RWPE2 (cell line): ENCODE data around the gene CDR2.

Experiments
- ATAC-seq: fragments of 200-7000 bp; cut with Tn5 transposase; 3 replicates; pipeline ENCODE4 v1.9.1; 2021; ENCODE audit warnings: low read depth
- DNase-seq: peaks from one replicate; pipeline ENCODE4 v3.0.0-alpha.2; 2020; ENCODE audit warnings: low spot score
- H3K27ac ChIP-seq: fragments of 450-650 bp; 2 replicates; pipeline ENCODE4 v1.5.1; 2017; ENCODE audit warnings: mild to moderate bottlenecking; ENCODE audit not compliant: poor library complexity, severe bottlenecking
- H3K27me3 ChIP-seq: fragments of 250-450 bp; sonication (Bioruptor Pico); 2 replicates; pipeline ENCODE4 v1.5.1; 2021; ENCODE audit warnings: mild to moderate bottlenecking, moderate library complexity; ENCODE audit not compliant: insufficient read depth, poor library complexity, severe bottlenecking
- H3K36me3 ChIP-seq: fragments of 250-450 bp; sonication (Bioruptor Pico); 2 replicates; pipeline ENCODE4 v1.5.1; 2020; ENCODE audit warnings: low read depth, mild to moderate bottlenecking, moderate library complexity
- H3K4me1 ChIP-seq: fragments of 250-450 bp; sonication (Bioruptor Pico); 2 replicates; pipeline ENCODE4 v1.5.1; 2021; ENCODE audit warnings: mild to moderate bottlenecking, moderate library complexity; ENCODE audit not compliant: insufficient read depth, poor library complexity, severe bottlenecking
- H3K4me3 ChIP-seq: fragments of 250-450 bp; sonication (Bioruptor Pico); 2 replicates; pipeline ENCODE4 v1.5.1; 2021; ENCODE audit warnings: mild to moderate bottlenecking, moderate library complexity; ENCODE audit not compliant: severe bottlenecking
- H3K9me3 ChIP-seq: fragments of 250-450 bp; sonication (Bioruptor Pico); 2 replicates; pipeline ENCODE4 v1.5.1; 2021; ENCODE audit warnings: mild to moderate bottlenecking, moderate library complexity; ENCODE audit not compliant: severe bottlenecking
- TF ChIP-seq, protein P1 (sequence below): fragments of 450-650 bp; IDR thresholded peaks from one replicate; pipeline ENCODE4 v1.5.1; 2017; ENCODE audit warnings: mild to moderate bottlenecking, moderate library complexity; ENCODE audit not compliant: poor library complexity, severe bottlenecking

The CDR2 gene

GRCh38 chr16:22297871-22298733, 76.3 kb downstream of the CDR2 start:
- no peaks in the 10 kb centered on the region for H3K9me3 ChIP-seq
- no peak for DNase-seq
- peaks cover 4% of the 10 kb centered on the region for H3K36me3 ChIP-seq
- TF ChIP-seq, protein P1, sequence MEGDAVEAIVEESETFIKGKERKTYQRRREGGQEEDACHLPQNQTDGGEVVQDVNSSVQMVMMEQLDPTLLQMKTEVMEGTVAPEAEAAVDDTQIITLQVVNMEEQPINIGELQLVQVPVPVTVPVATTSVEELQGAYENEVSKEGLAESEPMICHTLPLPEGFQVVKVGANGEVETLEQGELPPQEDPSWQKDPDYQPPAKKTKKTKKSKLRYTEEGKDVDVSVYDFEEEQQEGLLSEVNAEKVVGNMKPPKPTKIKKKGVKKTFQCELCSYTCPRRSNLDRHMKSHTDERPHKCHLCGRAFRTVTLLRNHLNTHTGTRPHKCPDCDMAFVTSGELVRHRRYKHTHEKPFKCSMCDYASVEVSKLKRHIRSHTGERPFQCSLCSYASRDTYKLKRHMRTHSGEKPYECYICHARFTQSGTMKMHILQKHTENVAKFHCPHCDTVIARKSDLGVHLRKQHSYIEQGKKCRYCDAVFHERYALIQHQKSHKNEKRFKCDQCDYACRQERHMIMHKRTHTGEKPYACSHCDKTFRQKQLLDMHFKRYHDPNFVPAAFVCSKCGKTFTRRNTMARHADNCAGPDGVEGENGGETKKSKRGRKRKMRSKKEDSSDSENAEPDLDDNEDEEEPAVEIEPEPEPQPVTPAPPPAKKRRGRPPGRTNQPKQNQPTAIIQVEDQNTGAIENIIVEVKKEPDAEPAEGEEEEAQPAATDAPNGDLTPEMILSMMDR: no peak
- H3K27me3 ChIP-seq: no peaks in the 10 kb centered on the region
- H3K4me3 ChIP-seq: peak overlapping the region; percentile 80
- H3K4me1 ChIP-seq: no peaks in the 10 kb centered on the region
- peak overlapping the region; percentile 74 for H3K27ac ChIP-seq
- ATAC-seq: peak; percentile 54

GRCh38 chr16:22297114-22297870, 77.1 kb downstream of the CDR2 start, which contains the start of gene POLR3E:
POLR3E (plus strand) TSS chr16:22297409; CDS start chr16:22302969, 5,560 bp downstream.
- no peaks in the 10 kb centered on the region for H3K4me1 ChIP-seq
- peak within 1 kb of the TSS; percentile 74 for H3K27ac ChIP-seq
- peak; percentile 96 for DNase-seq
- H3K9me3 ChIP-seq: no peaks in the 10 kb centered on the region
- ATAC-seq: peak; percentile 85
- no peaks in the 10 kb centered on the region; the same call in none of the 2 replicates for H3K36me3 ChIP-seq
- peak within 1 kb of the TSS; percentile 80 for H3K4me3 ChIP-seq
- TF ChIP-seq, protein P1: peak; percentile 94
- H3K27me3 ChIP-seq: no peaks in the 10 kb centered on the region

DNA sequence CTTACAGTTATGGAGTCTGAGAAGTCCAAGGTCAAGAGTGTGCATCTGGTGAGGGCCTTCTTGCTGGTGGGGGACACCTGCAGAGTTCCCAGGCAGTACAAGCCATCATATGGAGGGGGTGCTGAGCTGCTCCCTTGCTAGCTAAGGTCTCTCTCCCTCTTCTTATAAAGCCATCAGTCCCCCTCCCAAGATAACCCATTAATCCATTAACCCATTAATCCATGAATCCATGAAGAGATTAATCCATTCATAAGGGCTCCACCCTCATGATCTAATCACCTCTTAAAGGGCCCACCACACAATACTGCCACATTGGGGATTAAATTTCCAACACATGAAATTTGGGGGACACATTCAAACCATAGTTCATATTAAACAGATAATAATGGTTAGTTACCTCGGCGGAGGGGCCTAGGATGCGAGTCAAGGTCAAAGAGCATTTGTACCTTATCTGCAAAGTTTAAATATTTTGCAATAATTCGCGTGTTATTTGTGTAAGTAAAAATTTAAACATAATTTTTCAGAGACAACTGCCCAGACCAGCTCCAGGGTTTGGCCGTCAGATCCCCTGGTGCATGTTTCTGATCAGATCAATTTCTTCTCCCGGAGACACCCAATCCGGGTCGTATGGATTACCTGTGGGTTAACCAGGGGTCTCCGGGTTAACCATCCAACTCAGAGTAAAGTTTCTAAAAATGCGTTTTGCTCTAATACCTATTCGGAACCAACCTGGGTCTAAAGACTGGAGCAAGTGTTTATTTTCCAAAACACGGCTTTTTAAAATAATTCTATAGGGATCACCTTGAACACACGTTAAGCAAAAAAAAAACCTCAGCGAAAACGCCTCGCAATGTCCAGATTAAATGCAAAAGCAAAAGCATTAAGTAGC, 78.0 kb downstream of the CDR2 start:
- Histone ChIP-seq H3K4me1 (no peaks in the 10 kb centered on the region), H3K27me3 (no peaks in the 10 kb centered on the region), H3K27ac (peak overlapping the region; percentile 8), H3K4me3 (peak overlapping the region; percentile 80), H3K36me3 (no peaks in the 10 kb centered on the region; the same call in none of the 2 replicates), H3K9me3 (no peaks in the 10 kb centered on the region)
- DNase-seq: no peak
- TF ChIP-seq, protein P1: no peak
- ATAC-seq: no peak
